ENCODE measurements around the gene PSD2. TPM values are rescaled to one million over a fixed set of nuclear protein-coding genes. Genes with fewer than 3 reads are reported as not detected.

The PSD2 gene
- total and polyA plus RNA-seq, 7 donors: under 0.01 to 0.28 (median 0.10) TPM; not detected in 4

GRCh38 chr5:139761057-139761450 lies 34.6 kb upstream of the PSD2 start:
- Histone ChIP-seq H3K4me1 (peaks cover 0 to 21% (median 7%) of the 10 kb centered on the region in 4 donors), H3K9me3 (no peaks in the 10 kb centered on the region), H3K27me3 (peaks cover 17 to 40% (median 32%) of the 10 kb centered on the region in 3 donors), H3K4me3 (no peak overlapping the region), H3K36me3 (no peaks in the 10 kb centered on the region), H3K27ac (no peak overlapping the region)
- DNase-seq: no peak
- intact Hi-C loops (cut with DNase I): no loop called here
- WGBS, 2 donors: 89 to 91% methylated on average over 3 of the region's 3 CpGs
- TF ChIP-seq CTCF (IDR thresholded peaks at IDR 0.05): no peak

- Histone ChIP-seq H3K36me3 (no peaks in the 10 kb centered on the region), H3K9me3 (no peaks in the 10 kb centered on the region), H3K4me3 (no peak overlapping the region), H3K27me3 (peaks cover 13 to 35% (median 27%) of the 10 kb centered on the region in 3 donors), H3K27ac (no peak overlapping the region), H3K4me1 (peaks cover 0 to 18% (median 3%) of the 10 kb centered on the region in 4 donors)
- 69 to 71% methylated on average over 4 of the region's 4 CpGs for WGBS, 2 donors
- intact Hi-C loops (cut with DNase I): no loop called here
- DNase-seq: no peak
- TF ChIP-seq POLR2AphosphoS5 (IDR thresholded peaks at IDR 0.05): no peak
- no peak for TF ChIP-seq POLR2A (IDR thresholded peaks at IDR 0.05)
- TF ChIP-seq CTCF (IDR thresholded peaks at IDR 0.05): no peak
- no peak for TF ChIP-seq EP300 (IDR thresholded peaks at IDR 0.05)
These were observed 34.1 kb upstream of the PSD2 start for GRCh38 chr5:139761501-139761900.

GRCh38 chr5:139762615-139763170 lies 32.9 kb upstream of the PSD2 start:
- intact Hi-C loops (cut with DNase I): no loop called here
- WGBS, 2 donors: 58 to 76% methylated on average over 10 of the region's 10 CpGs

GRCh38 chr5:139763280-139763929 lies 32.2 kb upstream of the PSD2 start:
- intact Hi-C loops (cut with DNase I): no loop called here
- no peaks in the 10 kb centered on the region for H3K9me3 ChIP-seq
- DNase-seq: no peak
- no peak overlapping the region for H3K27ac ChIP-seq
- peaks cover 12 to 26% (median 21%) of the 10 kb centered on the region in 3 donors for H3K27me3 ChIP-seq
- TF ChIP-seq POLR2AphosphoS5 (IDR thresholded peaks at IDR 0.05) (no peak), CTCF (IDR thresholded peaks at IDR 0.05) (no peak), POLR2A (IDR thresholded peaks at IDR 0.05) (no peak), EP300 (IDR thresholded peaks at IDR 0.05) (no peak)
- no peaks in the 10 kb centered on the region for H3K36me3 ChIP-seq
- 79 to 81% methylated on average over 12 of the region's 12 CpGs for WGBS, 2 donors
- H3K4me3 ChIP-seq: no peak overlapping the region
- H3K4me1 ChIP-seq: peaks cover 0 to 18% (median 3%) of the 10 kb centered on the region in 4 donors

More at GRCh38 chr5:139762615-139763170, 32.9 kb upstream of the PSD2 start:
- Histone ChIP-seq H3K36me3 (no peaks in the 10 kb centered on the region), H3K9me3 (no peaks in the 10 kb centered on the region), H3K27me3 (peaks cover 12 to 26% (median 21%) of the 10 kb centered on the region in 3 donors), H3K4me1 (peaks cover 0 to 18% (median 3%) of the 10 kb centered on the region in 4 donors), H3K4me3 (no peak overlapping the region), H3K27ac (no peak overlapping the region)
- no peak for DNase-seq
- TF ChIP-seq EP300 (IDR thresholded peaks at IDR 0.05) (no peak), POLR2A (IDR thresholded peaks at IDR 0.05) (no peak), CTCF (IDR thresholded peaks at IDR 0.05) (no peak), POLR2AphosphoS5 (IDR thresholded peaks at IDR 0.05) (no peak)

Measured in sigmoid colon (tissue), 7 donors.